Caco-2 (cell line): ENCODE measurements around the gene PAK2. TPM values are rescaled to one million over a fixed set of nuclear protein-coding genes. Genes with fewer than 3 reads are reported as not detected.

Experiments used
- BruUV-seq: library from RNA; stranded (reverse); fragments of 400-500 nt; replicated peaks from 2 replicates; lab custom pipeline; 2021; lab: Mats Ljungman, UMichigan
- CTCF ChIA-PET: fragments of 300-600 bp; sonication (Branson Sonifier 250); formaldehyde crosslinking; loops from one replicate; lab custom pipeline; 2022; ENCODE audit warnings: antibody characterized with exemption; lab: Charles Lee
- POLR2A ChIA-PET: fragments of 300-600 bp; sonication (Branson Sonifier 250); formaldehyde crosslinking; loops from one replicate; lab custom pipeline; 2022; ENCODE audit warnings: antibody characterized with exemption; lab: Charles Lee
- DNase-seq, 2 experiments: peaks; one replicate each; pipeline versions ENCODE4 v3.0.0 to v3.0.0-alpha.2; 2020 to 2022
- H3K27me3 ChIP-seq: replicated peaks from 2 replicates; pipeline ENCODE4 v1.6.0; 2011; ENCODE audit warnings: low read length; ENCODE audit not compliant: control insufficient read depth, insufficient read depth
- H3K36me3 ChIP-seq: 2 replicates; pipeline ENCODE4 v1.5.1; 2011; ENCODE audit warnings: low read length; ENCODE audit not compliant: control insufficient read depth, insufficient read depth
- H3K4me1 ChIP-seq: fragments of 250-450 bp; sonication (Bioruptor Pico); 2 replicates; pipeline ENCODE4 v1.5.1; 2020; ENCODE audit warnings: mild to moderate bottlenecking
- H3K4me3 ChIP-seq: 2 replicates; pipeline ENCODE4 v1.5.1; 2011; ENCODE audit warnings: low read depth, mild to moderate bottlenecking, control low read depth, low read length
- H3K9me3 ChIP-seq: fragments of 250-450 bp; sonication (Bioruptor Pico); 2 replicates; pipeline ENCODE4 v1.5.1; 2020; ENCODE audit warnings: mild to moderate bottlenecking, moderate library complexity
- H3K27ac Mint-ChIP-seq: one replicate; pipeline ENCODE4 v1.8.0; 2022; ENCODE audit warnings: mixed read lengths; ENCODE audit not compliant: unreplicated experiment
- H3K27me3 Mint-ChIP-seq: one replicate; pipeline ENCODE4 v1.8.0; 2022; ENCODE audit warnings: mixed read lengths; ENCODE audit not compliant: insufficient read depth, unreplicated experiment
- H3K36me3 Mint-ChIP-seq: one replicate; pipeline ENCODE4 v1.8.0; 2022; ENCODE audit warnings: mild to moderate bottlenecking, mixed read lengths; ENCODE audit not compliant: insufficient read depth, unreplicated experiment
- H3K4me1 Mint-ChIP-seq: one replicate; pipeline ENCODE4 v1.8.0; 2022; ENCODE audit warnings: low read depth, mixed read lengths; ENCODE audit not compliant: unreplicated experiment
- H3K4me3 Mint-ChIP-seq: one replicate; pipeline ENCODE4 v1.8.0; 2022; ENCODE audit warnings: mild to moderate bottlenecking, moderate library complexity, mixed read lengths; ENCODE audit not compliant: unreplicated experiment
- H3K9me3 Mint-ChIP-seq: one replicate; pipeline ENCODE4 v1.8.0; 2022; ENCODE audit warnings: mixed read lengths; ENCODE audit not compliant: unreplicated experiment
- intact Hi-C: fragments of 100-400 bp; cut with micrococcal nuclease; formaldehyde crosslinking; loops from one replicate; pipeline ENCODE4 v1.10.0; 2022; ENCODE audit not compliant: unreplicated experiment
- total RNA-seq: library from RNA; stranded (reverse); gene quantifications from 2 replicates; pipeline ENCODE4 v1.2.3, GENCODE V29; 2022
- TF ChIP-seq, protein P1 (sequence below), 2 experiments: fragments of 200-600 bp in 1 of 2; IDR thresholded peaks; 1 replicate in 1 of 2; 2 replicates in 1 of 2; pipeline versions ENCODE4 v1.5.1 to v1.8.0; 2011 to 2022; ENCODE audit warnings: antibody characterized with exemption in 1 of 2, control low read depth in 1 of 2, inconsistent platforms in 1 of 2, low read depth in 1 of 2, low read length in 1 of 2, mild to moderate bottlenecking in 1 of 2, moderate library complexity in 1 of 2; ENCODE audit not compliant: insufficient read depth in 1 of 2, severe bottlenecking in 1 of 2, unreplicated experiment in 1 of 2

Gene PAK2
- total RNA-seq, 1 experiment from 2014 or later = 89.6 TPM

DNA sequence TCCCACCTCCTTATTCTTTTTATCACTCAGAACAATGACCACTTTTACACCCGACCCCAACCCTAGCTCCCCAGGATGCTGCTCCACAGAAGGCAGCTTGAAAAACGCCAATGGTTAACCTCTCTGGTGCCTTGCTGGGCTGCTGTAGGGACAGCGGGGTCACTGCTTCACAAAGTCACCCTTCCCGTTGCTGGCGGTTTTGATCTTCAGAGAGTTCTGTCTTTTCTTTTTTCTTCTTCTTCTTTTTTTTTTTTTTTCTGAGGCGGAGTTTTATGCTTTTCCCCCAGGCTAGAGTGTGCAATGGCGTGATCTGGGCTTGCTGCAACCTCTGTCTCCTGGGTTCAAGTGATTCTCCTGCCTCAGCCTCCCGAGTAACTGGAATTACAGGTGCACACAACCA is 48.3 kb upstream of the PAK2 start:
- H3K4me1 Mint-ChIP-seq = no peaks in the 10 kb centered on the region
- Histone ChIP-seq H3K4me1 (no peaks in the 10 kb centered on the region), H3K27me3 (no peaks in the 10 kb centered on the region), H3K36me3 (no peaks in the 10 kb centered on the region), H3K9me3 (no peaks in the 10 kb centered on the region), H3K4me3 (no peak overlapping the region)
- ChIA-PET POLR2A (no interaction called here), CTCF (interaction anchor here (0.6 kb wide), 1 partner anchor 236 kb away, joined by 6 read pairs; no protein-coding TSS in a partner anchor)
- H3K36me3 Mint-ChIP-seq = peaks cover 5% of the 10 kb centered on the region
- intact Hi-C loops = no loop called here
- no peak overlapping the region for H3K27ac Mint-ChIP-seq
- H3K4me3 Mint-ChIP-seq = no peak overlapping the region
- H3K9me3 Mint-ChIP-seq = no peaks in the 10 kb centered on the region
- no peaks in the 10 kb centered on the region for H3K27me3 Mint-ChIP-seq
- TF ChIP-seq, protein P1, sequence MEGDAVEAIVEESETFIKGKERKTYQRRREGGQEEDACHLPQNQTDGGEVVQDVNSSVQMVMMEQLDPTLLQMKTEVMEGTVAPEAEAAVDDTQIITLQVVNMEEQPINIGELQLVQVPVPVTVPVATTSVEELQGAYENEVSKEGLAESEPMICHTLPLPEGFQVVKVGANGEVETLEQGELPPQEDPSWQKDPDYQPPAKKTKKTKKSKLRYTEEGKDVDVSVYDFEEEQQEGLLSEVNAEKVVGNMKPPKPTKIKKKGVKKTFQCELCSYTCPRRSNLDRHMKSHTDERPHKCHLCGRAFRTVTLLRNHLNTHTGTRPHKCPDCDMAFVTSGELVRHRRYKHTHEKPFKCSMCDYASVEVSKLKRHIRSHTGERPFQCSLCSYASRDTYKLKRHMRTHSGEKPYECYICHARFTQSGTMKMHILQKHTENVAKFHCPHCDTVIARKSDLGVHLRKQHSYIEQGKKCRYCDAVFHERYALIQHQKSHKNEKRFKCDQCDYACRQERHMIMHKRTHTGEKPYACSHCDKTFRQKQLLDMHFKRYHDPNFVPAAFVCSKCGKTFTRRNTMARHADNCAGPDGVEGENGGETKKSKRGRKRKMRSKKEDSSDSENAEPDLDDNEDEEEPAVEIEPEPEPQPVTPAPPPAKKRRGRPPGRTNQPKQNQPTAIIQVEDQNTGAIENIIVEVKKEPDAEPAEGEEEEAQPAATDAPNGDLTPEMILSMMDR (IDR thresholded peaks at IDR 0.05; ENCODE audit: insufficient read depth in 1 of 2, low read depth in 1 of 2, low read length in 1 of 2, severe bottlenecking in 1 of 2, unreplicated experiment in 1 of 2) = no peak
- BruUV-seq = no TSS peak
- DNase-seq = no peak

DNA sequence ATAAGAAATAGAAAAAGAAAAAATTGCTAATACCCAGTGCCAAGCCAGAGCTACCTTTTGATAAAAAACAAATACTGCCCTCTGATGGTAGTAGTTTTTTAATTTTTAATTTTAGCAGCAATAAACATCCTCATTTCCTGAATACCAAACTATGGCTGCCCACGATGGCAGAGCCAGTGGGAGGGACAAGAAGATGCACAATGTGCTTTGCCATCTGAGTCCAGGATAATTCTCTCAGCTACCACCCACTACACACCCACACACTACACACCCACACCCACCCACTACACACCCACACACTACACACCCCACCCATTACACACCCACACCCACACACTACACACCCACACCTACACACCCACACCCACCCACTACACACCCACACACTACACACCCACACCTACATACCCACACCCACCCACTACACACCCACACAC is 45.4 kb upstream of the PAK2 start:
- no peaks in the 10 kb centered on the region for H3K27me3 Mint-ChIP-seq
- H3K4me3 Mint-ChIP-seq = no peak overlapping the region
- H3K36me3 ChIP-seq = no peaks in the 10 kb centered on the region
- BruUV-seq = no TSS peak
- H3K4me1 Mint-ChIP-seq = no peaks in the 10 kb centered on the region
- no peak overlapping the region for H3K27ac Mint-ChIP-seq
- H3K9me3 ChIP-seq = no peaks in the 10 kb centered on the region
- TF ChIP-seq, protein P1 (IDR thresholded peaks at IDR 0.05; ENCODE audit: insufficient read depth in 1 of 2, low read depth in 1 of 2, low read length in 1 of 2, severe bottlenecking in 1 of 2, unreplicated experiment in 1 of 2) = no peak
- no peaks in the 10 kb centered on the region for H3K4me1 ChIP-seq
- H3K36me3 Mint-ChIP-seq = peaks cover 5% of the 10 kb centered on the region
- POLR2A ChIA-PET = no interaction called here
- no peaks in the 10 kb centered on the region for H3K27me3 ChIP-seq
- H3K4me3 ChIP-seq = no peak overlapping the region
- no peak for DNase-seq
- no peaks in the 10 kb centered on the region for H3K9me3 Mint-ChIP-seq
- intact Hi-C loops = no loop called here
- CTCF ChIA-PET = interaction anchor here (0.6 to 0.7 kb wide), 2 partner anchors 248 to 573 kb away, joined by 3 to 4 read pairs; no protein-coding TSS in a partner anchor

DNA sequence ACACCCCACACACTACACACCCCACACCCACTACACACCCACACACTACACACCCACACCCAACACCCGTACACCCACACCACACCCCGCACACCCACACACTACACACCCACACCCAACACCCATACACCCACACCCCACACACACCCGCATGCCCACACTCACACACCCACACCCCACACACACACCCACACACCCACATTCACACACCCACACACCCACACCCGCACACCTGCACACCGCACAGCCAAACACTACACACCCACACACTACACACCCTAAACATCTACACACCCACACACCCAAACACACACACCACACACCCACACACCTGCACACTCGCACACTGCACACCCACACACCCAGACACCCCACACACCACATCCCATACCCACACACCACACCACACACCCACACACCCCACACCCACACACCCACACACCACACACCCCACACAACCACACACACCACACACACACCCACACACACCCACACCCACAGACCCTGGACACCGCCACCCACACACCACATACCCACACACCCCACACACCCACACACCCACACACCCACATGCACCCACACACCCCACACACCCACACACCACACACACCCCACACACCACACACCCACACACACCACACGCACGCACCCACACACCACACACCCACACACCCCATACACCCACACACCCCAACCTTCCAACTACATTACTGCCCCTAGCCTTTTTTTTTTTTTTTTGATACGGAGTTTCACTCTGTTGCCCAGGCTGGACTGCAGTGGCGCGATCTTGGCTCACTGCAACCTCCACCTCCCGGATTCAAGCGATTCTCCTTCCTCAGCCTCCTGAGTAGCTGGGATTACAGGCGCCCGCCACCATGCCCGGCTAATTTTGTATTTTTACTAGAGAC is 44.5 kb upstream of the PAK2 start:
- no peaks in the 10 kb centered on the region for H3K9me3 Mint-ChIP-seq
- POLR2A ChIA-PET = no interaction called here
- no peaks in the 10 kb centered on the region for H3K36me3 ChIP-seq
- no peaks in the 10 kb centered on the region for H3K4me1 Mint-ChIP-seq
- intact Hi-C loops = no loop called here
- no peak overlapping the region for H3K4me3 ChIP-seq
- H3K4me1 ChIP-seq = no peaks in the 10 kb centered on the region
- CTCF ChIA-PET = no interaction called here
- BruUV-seq = no TSS peak
- H3K27ac Mint-ChIP-seq = no peak overlapping the region
- no peaks in the 10 kb centered on the region for H3K9me3 ChIP-seq
- H3K27me3 ChIP-seq = no peaks in the 10 kb centered on the region
- no peak for DNase-seq
- peaks cover 5% of the 10 kb centered on the region for H3K36me3 Mint-ChIP-seq
- no peaks in the 10 kb centered on the region for H3K27me3 Mint-ChIP-seq
- H3K4me3 Mint-ChIP-seq = no peak overlapping the region
- TF ChIP-seq, protein P1 (IDR thresholded peaks at IDR 0.05; ENCODE audit: insufficient read depth in 1 of 2, low read depth in 1 of 2, low read length in 1 of 2, severe bottlenecking in 1 of 2, unreplicated experiment in 1 of 2) = no peak
